CD8-positive, alpha-beta memory T cell (primary cell): Measurements from ENCODE around the gene ZNF750. TPM values are rescaled to one million over a fixed set of nuclear protein-coding genes. Genes with fewer than 3 reads are reported as not detected.
"Not testable (repeated sequence)": the region's sequence is repeated elsewhere in the genome, so short reads cannot be mapped to it uniquely, and the experiment has no call there.

Source experiments
- CTCF ChIA-PET: fragments of 350-600 bp; sonication (Branson Sonifier 250); formaldehyde crosslinking; loops from one replicate; lab custom pipeline; 2021; ENCODE audit warnings: antibody characterized with exemption; lab: Charles Lee
- POLR2A ChIA-PET: fragments of 350-600 bp; sonication (Branson Sonifier 250); formaldehyde crosslinking; loops from one replicate; lab custom pipeline; 2021; ENCODE audit warnings: antibody characterized with exemption; lab: Charles Lee
- DNase-seq, 5 donors: peaks; one replicate each; pipeline versions ENCODE4 v3.0.0 to v3.0.0-alpha.2; 2020 to 2022; ENCODE audit warnings: mixed read lengths in 1 of 5
- H3K27ac ChIP-seq: one replicate; pipeline ENCODE4 v1.7.0; 2013; ENCODE audit warnings: low read depth, mild to moderate bottlenecking, low read length, moderate library complexity
- H3K27me3 ChIP-seq: 2 replicates; pipeline ENCODE4 v1.7.0; 2013; ENCODE audit warnings: low read length, mild to moderate bottlenecking; ENCODE audit not compliant: insufficient read depth, poor library complexity, severe bottlenecking
- H3K36me3 ChIP-seq: 2 replicates; pipeline ENCODE4 v1.7.0; 2013; ENCODE audit warnings: mild to moderate bottlenecking, low read length, moderate library complexity; ENCODE audit not compliant: insufficient read depth
- H3K4me1 ChIP-seq: 2 replicates; pipeline ENCODE4 v1.7.0; 2013; ENCODE audit warnings: mild to moderate bottlenecking, low read length, moderate library complexity; ENCODE audit not compliant: insufficient read depth
- H3K4me3 ChIP-seq: 2 replicates; pipeline ENCODE4 v1.7.0; 2013; ENCODE audit warnings: mild to moderate bottlenecking, low read length
- H3K9me3 ChIP-seq: 2 replicates; pipeline ENCODE4 v1.7.0; 2013; ENCODE audit warnings: mild to moderate bottlenecking, low read length
- H3K27ac Mint-ChIP-seq, 8 donors: one replicate each; pipeline ENCODE4 v1.8.0; 2020 to 2021; ENCODE audit warnings: mixed read lengths in 8 of 8, mild to moderate bottlenecking in 6 of 8, inconsistent platforms in 3 of 8, moderate library complexity in 3 of 8
- H3K27me3 Mint-ChIP-seq, 2 donors: one replicate each; pipeline ENCODE4 v1.8.0; 2020 to 2021; ENCODE audit warnings: mixed read lengths in 2 of 2, mild to moderate bottlenecking in 1 of 2, moderate library complexity in 1 of 2
- H3K36me3 Mint-ChIP-seq, 3 donors: one replicate each; pipeline ENCODE4 v1.8.0; 2020 to 2021; ENCODE audit warnings: mixed read lengths in 3 of 3, inconsistent platforms in 1 of 3, mild to moderate bottlenecking in 1 of 3
- H3K4me1 Mint-ChIP-seq, 3 donors: one replicate each; pipeline ENCODE4 v1.8.0; 2020 to 2021; ENCODE audit warnings: mixed read lengths in 3 of 3, inconsistent platforms in 1 of 3, mild to moderate bottlenecking in 1 of 3
- H3K4me3 Mint-ChIP-seq, 7 donors: one replicate each; pipeline ENCODE4 v1.8.0; 2020 to 2021; ENCODE audit warnings: mixed read lengths in 7 of 7, mild to moderate bottlenecking in 6 of 7, moderate library complexity in 4 of 7, inconsistent platforms in 2 of 7
- H3K9me3 Mint-ChIP-seq, 5 donors: one replicate each; pipeline ENCODE4 v1.8.0; 2020 to 2022; ENCODE audit warnings: mixed read lengths in 5 of 5, mild to moderate bottlenecking in 3 of 5, moderate library complexity in 2 of 5, inconsistent platforms in 1 of 5
- polyA plus RNA-seq: library from polyadenylated mRNA; unstranded; fragments of 300-500 nt; fragmentation: Illumina TruSeq; gene quantifications from one replicate; pipeline ENCODE4 v1.2.3, GENCODE V29; 2021
- total RNA-seq, 2 experiments: library from RNA; stranded (reverse); gene quantifications; one replicate each; pipeline ENCODE4 v1.2.3, GENCODE V29; 2021

The ZNF750 gene
- total and polyA plus RNA-seq, 3 experiments from 2014 or later, result not detected

DNA sequence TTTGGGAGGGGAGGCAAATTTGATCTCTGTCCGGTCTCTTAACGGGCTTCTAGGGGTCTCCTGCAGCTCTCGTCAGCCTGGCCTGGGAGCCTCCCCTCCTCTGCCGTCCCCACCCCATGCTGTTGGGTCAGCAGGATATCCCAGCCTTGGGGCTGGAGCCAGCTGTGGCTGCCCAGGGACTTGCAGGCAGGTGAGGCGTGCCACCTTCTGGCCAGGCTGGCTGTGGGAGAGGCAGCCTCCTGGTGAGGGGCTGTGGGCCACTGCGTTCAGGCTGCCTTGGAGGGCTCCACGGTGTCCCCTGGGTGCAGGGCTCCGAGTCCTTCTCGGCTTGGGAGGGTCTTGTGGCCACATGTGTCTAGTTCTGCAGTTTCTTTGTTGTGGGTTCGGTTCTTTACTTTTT, 53.4 kb downstream of the ZNF750 start:
- Mint-ChIP-seq H3K9me3 (no peaks in the 10 kb centered on the region), H3K36me3 (peaks cover 0 to 46% (median 7%) of the 10 kb centered on the region in 3 donors), H3K27ac (no peak overlapping the region), H3K4me3 (no peak overlapping the region), H3K27me3 (no peaks in the 10 kb centered on the region), H3K4me1 (peaks cover 14 to 25% (median 21%) of the 10 kb centered on the region in 3 donors)
- Histone ChIP-seq H3K27me3 (no peaks in the 10 kb centered on the region), H3K4me3 (no peak overlapping the region), H3K27ac (no peak overlapping the region), H3K36me3 (peaks cover 14% of the 10 kb centered on the region), H3K9me3 (no peaks in the 10 kb centered on the region), H3K4me1 (peaks cover 6% of the 10 kb centered on the region)
- POLR2A ChIA-PET, result no interaction called here
- CTCF ChIA-PET, result no interaction called here
- no peak for DNase-seq

GRCh38 chr17:82785581-82785980, 54.2 kb downstream of the ZNF750 start:
- H3K27ac Mint-ChIP-seq, H3K4me1 ChIP-seq, CTCF ChIA-PET, H3K27me3 Mint-ChIP-seq, POLR2A ChIA-PET, H3K9me3 ChIP-seq, H3K27me3 ChIP-seq, H3K4me3 Mint-ChIP-seq, H3K4me3 ChIP-seq, DNase-seq, H3K27ac ChIP-seq, H3K9me3 Mint-ChIP-seq: not testable (repeated sequence)
- H3K36me3 ChIP-seq, result peaks cover 15% of the 10 kb centered on the region
- H3K4me1 Mint-ChIP-seq, result peaks cover 14 to 25% (median 21%) of the 10 kb centered on the region in 3 donors
- H3K36me3 Mint-ChIP-seq, result peaks cover 0 to 41% (median 7%) of the 10 kb centered on the region in 3 donors

GRCh38 chr17:82783498-82783897, 56.3 kb downstream of the ZNF750 start:
- CTCF ChIA-PET, result no interaction called here

DNA sequence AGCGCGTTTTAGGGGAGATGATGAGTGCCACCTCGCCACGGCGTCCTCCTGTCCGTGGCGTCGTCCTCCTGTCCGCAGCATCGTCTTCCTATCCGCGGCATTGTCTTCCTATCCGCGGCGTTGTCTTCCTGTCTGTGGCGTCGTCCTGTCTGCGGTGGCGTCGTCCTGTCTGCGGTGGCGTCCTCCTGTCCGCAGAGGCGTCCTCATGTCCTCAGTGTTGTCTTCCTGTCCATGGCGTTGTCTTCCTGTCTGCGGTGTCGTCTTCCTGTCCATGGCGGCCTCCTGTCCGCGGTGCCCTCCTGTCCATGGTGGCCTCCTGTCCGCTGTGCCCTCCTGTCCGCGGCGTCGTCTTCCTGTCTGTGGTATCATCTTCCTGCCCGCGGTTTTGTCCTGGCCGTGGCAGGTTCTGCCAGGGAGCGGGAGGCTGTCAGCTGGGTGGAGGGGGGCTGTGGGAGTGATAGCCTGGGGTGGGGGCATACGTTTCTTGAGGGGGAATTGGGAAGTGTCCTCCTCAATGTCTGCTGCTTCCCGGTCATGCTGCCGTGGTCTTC, 57.1 kb downstream of the ZNF750 start:
- H3K36me3 Mint-ChIP-seq, result peaks cover 0 to 30% (median 2%) of the 10 kb centered on the region in 3 donors
- POLR2A ChIA-PET, result no interaction called here
- Histone ChIP-seq H3K27ac (no peak overlapping the region), H3K4me1 (peaks cover 6% of the 10 kb centered on the region), H3K27me3 (no peaks in the 10 kb centered on the region), H3K9me3 (no peaks in the 10 kb centered on the region), H3K4me3 (no peak overlapping the region), H3K36me3 (peaks cover 15% of the 10 kb centered on the region)
- peaks cover 0 to 1% of the 10 kb centered on the region in 2 donors for H3K27me3 Mint-ChIP-seq
- DNase-seq, result no peak
- CTCF ChIA-PET, result interaction anchor here (0.7 to 1.9 kb wide), 8 partner anchors 10 to 419 kb away, joined by 3 to 15 read pairs (median 4); no protein-coding TSS in a partner anchor
- peaks cover 10 to 15% (median 14%) of the 10 kb centered on the region in 3 donors for H3K4me1 Mint-ChIP-seq
- H3K4me3 Mint-ChIP-seq, result peak overlapping the region in 1 of 7 donors; percentile 62
- peak overlapping the region in 7 of 8 donors; percentile 43 to 97 (median 73) for H3K27ac Mint-ChIP-seq
- H3K9me3 Mint-ChIP-seq, result no peaks in the 10 kb centered on the region

More at GRCh38 chr17:82783498-82783897, 56.3 kb downstream of the ZNF750 start:
- Mint-ChIP-seq H3K27ac (peak overlapping the region in 4 of 8 donors; percentile 69 to 97 (median 82)), H3K36me3 (peaks cover 0 to 33% (median 2%) of the 10 kb centered on the region in 3 donors), H3K27me3 (no peaks in the 10 kb centered on the region), H3K4me3 (no peak overlapping the region), H3K9me3 (no peaks in the 10 kb centered on the region), H3K4me1 (peaks cover 12 to 19% (median 17%) of the 10 kb centered on the region in 3 donors)
- POLR2A ChIA-PET, result no interaction called here
- Histone ChIP-seq H3K36me3 (peaks cover 15% of the 10 kb centered on the region), H3K9me3 (no peaks in the 10 kb centered on the region), H3K4me1 (peaks cover 6% of the 10 kb centered on the region), H3K4me3 (no peak overlapping the region), H3K27ac (no peak overlapping the region), H3K27me3 (no peaks in the 10 kb centered on the region)
- DNase-seq, result no peak

- peak; percentile 76 to 90 (median 80) for DNase-seq
- ChIA-PET CTCF (interaction anchor here (0.6 to 2.1 kb wide), 26 partner anchors 9 to 422 kb away, joined by 3 to 15 read pairs (median 4); no protein-coding TSS in a partner anchor), POLR2A (interaction anchor here (0.5 kb wide), 1 partner anchor 82 kb away, joined by 4 read pairs; no protein-coding TSS in a partner anchor)
- peaks cover 0 to 1% of the 10 kb centered on the region in 2 donors for H3K27me3 Mint-ChIP-seq
- H3K36me3 ChIP-seq, result peaks cover 15% of the 10 kb centered on the region
- peak overlapping the region in 6 of 8 donors; percentile 6 to 84 (median 37) for H3K27ac Mint-ChIP-seq
- no peak overlapping the region for H3K4me3 ChIP-seq
- no peaks in the 10 kb centered on the region for H3K27me3 ChIP-seq
- peaks cover 0 to 31% (median 6%) of the 10 kb centered on the region in 3 donors for H3K36me3 Mint-ChIP-seq
- H3K9me3 Mint-ChIP-seq, result no peaks in the 10 kb centered on the region
- H3K4me1 Mint-ChIP-seq, result peaks cover 15 to 22% (median 20%) of the 10 kb centered on the region in 3 donors
- H3K4me3 Mint-ChIP-seq, result no peak overlapping the region
- H3K27ac ChIP-seq, result no peak overlapping the region
- H3K4me1 ChIP-seq, result peaks cover 6% of the 10 kb centered on the region
- no peaks in the 10 kb centered on the region for H3K9me3 ChIP-seq
Observed at GRCh38 chr17:82781894-82782274, 57.9 kb downstream of the ZNF750 start.

- ChIA-PET CTCF (interaction anchor here (0.7 to 2.1 kb wide), 22 partner anchors 9 to 422 kb away, joined by 3 to 15 read pairs (median 4); no protein-coding TSS in a partner anchor), POLR2A (no interaction called here)
- no peaks in the 10 kb centered on the region for H3K9me3 ChIP-seq
- Mint-ChIP-seq H3K9me3 (no peaks in the 10 kb centered on the region), H3K27ac (peak overlapping the region in 3 of 8 donors; percentile 28 to 84 (median 79)), H3K4me1 (peaks cover 20 to 28% (median 27%) of the 10 kb centered on the region in 3 donors), H3K36me3 (peaks cover 0 to 31% (median 6%) of the 10 kb centered on the region in 3 donors), H3K4me3 (no peak overlapping the region), H3K27me3 (peaks cover 0 to 1% of the 10 kb centered on the region in 2 donors)
- no peak overlapping the region for H3K4me3 ChIP-seq
- no peak overlapping the region for H3K27ac ChIP-seq
- no peaks in the 10 kb centered on the region for H3K27me3 ChIP-seq
- DNase-seq, result no peak
- peaks cover 15% of the 10 kb centered on the region for H3K36me3 ChIP-seq
- peaks cover 6% of the 10 kb centered on the region for H3K4me1 ChIP-seq
Observed at GRCh38 chr17:82780971-82781893, 58.6 kb downstream of the ZNF750 start.

DNA sequence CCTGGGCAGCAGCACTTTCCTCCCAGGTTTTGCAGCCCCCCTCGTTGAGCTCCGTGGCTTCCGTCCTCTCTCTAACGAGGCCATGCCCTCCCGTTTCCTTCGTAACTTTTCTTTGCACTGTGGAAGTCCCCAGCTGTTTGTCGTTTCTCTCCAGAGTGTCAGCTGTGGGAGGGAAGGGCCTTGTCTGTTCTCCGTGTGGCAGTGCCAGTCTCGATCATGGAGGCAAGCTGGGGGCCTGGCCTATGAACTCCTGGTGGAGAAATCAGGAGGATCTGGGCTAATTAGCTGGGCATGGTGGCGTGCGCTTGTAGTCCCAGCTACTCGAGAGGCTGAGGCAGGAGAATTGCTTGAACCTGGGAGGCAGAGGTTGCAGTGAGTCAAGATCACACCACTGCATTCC, 59.6 kb downstream of the ZNF750 start:
- no peak overlapping the region for H3K4me3 ChIP-seq
- H3K36me3 Mint-ChIP-seq, result peaks cover 0 to 28% (median 6%) of the 10 kb centered on the region in 3 donors
- peaks cover 25 to 36% (median 35%) of the 10 kb centered on the region in 3 donors for H3K4me1 Mint-ChIP-seq
- H3K27ac ChIP-seq, result no peak overlapping the region
- H3K27ac Mint-ChIP-seq, result peak overlapping the region in 1 of 8 donors; percentile 29
- no peak overlapping the region for H3K4me3 Mint-ChIP-seq
- ChIA-PET POLR2A (interaction anchor here (0.7 kb wide), 1 partner anchor 197 kb away, joined by 9 read pairs; no protein-coding TSS in a partner anchor), CTCF (interaction anchor here (0.7 to 2.1 kb wide), 3 partner anchors 12 to 423 kb away, joined by 3 to 6 read pairs (median 3); no protein-coding TSS in a partner anchor)
- no peaks in the 10 kb centered on the region for H3K9me3 ChIP-seq
- H3K4me1 ChIP-seq, result peaks cover 9% of the 10 kb centered on the region
- H3K36me3 ChIP-seq, result peaks cover 15% of the 10 kb centered on the region
- H3K27me3 ChIP-seq, result no peaks in the 10 kb centered on the region
- DNase-seq, result no peak
- no peaks in the 10 kb centered on the region for H3K9me3 Mint-ChIP-seq
- H3K27me3 Mint-ChIP-seq, result peaks cover 0 to 1% of the 10 kb centered on the region in 2 donors
